HL-60 (cell line): ENCODE data around the gene NDUFB5.

ENCODE experiments used
- GABPA ChIP-seq: IDR thresholded peaks from 2 replicates; pipeline ENCODE4 v1.6.1; 2012; ENCODE audit warnings: low read depth
- TF ChIP-seq, protein P1 (sequence below): IDR thresholded peaks from 2 replicates; pipeline ENCODE4 v1.6.1; 2012; ENCODE audit warnings: low read depth; ENCODE audit not compliant: insufficient replicate concordance
- TF ChIP-seq, protein P2 (sequence below): IDR thresholded peaks from one replicate; pipeline ENCODE4 v1.5.1; 2011; ENCODE audit warnings: low read length, control low read depth, inconsistent platforms; ENCODE audit not compliant: insufficient read depth

DNA sequence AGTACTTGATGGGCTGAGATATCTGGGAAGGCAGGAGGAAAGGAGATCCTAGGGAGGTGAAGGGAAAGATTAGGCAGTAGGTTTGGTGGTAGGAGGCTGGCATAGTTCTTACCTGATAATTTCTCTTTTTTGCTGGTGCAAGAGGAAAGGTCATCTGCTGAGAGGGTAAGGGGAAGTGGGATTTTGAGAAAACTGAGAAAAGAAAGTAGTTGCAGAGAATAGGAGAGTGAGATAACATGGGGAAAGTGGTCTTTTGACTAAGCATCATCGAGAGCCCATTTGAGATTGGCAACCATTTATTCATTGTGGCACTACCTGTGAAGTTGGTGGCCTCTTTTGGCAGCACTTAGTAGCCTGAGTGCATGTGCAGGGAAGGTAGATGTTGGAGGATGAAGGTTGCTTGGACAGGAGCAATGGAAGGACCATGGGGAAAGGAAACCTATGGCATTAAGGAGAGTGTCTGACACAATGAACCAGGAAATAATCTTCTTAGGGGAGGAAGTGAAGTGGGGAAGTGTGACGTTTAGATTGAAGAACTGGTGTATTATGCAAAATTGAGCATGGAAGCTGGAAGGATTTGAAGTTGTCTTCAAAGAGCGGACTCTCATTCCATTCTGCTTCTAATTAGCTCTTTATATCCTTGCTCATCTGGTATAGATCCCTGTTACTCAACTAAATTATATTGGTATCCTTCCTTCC, 26.3 kb downstream of the NDUFB5 start:
- TF ChIP-seq, protein P1, sequence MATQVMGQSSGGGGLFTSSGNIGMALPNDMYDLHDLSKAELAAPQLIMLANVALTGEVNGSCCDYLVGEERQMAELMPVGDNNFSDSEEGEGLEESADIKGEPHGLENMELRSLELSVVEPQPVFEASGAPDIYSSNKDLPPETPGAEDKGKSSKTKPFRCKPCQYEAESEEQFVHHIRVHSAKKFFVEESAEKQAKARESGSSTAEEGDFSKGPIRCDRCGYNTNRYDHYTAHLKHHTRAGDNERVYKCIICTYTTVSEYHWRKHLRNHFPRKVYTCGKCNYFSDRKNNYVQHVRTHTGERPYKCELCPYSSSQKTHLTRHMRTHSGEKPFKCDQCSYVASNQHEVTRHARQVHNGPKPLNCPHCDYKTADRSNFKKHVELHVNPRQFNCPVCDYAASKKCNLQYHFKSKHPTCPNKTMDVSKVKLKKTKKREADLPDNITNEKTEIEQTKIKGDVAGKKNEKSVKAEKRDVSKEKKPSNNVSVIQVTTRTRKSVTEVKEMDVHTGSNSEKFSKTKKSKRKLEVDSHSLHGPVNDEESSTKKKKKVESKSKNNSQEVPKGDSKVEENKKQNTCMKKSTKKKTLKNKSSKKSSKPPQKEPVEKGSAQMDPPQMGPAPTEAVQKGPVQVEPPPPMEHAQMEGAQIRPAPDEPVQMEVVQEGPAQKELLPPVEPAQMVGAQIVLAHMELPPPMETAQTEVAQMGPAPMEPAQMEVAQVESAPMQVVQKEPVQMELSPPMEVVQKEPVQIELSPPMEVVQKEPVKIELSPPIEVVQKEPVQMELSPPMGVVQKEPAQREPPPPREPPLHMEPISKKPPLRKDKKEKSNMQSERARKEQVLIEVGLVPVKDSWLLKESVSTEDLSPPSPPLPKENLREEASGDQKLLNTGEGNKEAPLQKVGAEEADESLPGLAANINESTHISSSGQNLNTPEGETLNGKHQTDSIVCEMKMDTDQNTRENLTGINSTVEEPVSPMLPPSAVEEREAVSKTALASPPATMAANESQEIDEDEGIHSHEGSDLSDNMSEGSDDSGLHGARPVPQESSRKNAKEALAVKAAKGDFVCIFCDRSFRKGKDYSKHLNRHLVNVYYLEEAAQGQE = no peak
- TF ChIP-seq, protein P2, sequence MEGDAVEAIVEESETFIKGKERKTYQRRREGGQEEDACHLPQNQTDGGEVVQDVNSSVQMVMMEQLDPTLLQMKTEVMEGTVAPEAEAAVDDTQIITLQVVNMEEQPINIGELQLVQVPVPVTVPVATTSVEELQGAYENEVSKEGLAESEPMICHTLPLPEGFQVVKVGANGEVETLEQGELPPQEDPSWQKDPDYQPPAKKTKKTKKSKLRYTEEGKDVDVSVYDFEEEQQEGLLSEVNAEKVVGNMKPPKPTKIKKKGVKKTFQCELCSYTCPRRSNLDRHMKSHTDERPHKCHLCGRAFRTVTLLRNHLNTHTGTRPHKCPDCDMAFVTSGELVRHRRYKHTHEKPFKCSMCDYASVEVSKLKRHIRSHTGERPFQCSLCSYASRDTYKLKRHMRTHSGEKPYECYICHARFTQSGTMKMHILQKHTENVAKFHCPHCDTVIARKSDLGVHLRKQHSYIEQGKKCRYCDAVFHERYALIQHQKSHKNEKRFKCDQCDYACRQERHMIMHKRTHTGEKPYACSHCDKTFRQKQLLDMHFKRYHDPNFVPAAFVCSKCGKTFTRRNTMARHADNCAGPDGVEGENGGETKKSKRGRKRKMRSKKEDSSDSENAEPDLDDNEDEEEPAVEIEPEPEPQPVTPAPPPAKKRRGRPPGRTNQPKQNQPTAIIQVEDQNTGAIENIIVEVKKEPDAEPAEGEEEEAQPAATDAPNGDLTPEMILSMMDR = no peak
- no peak for TF ChIP-seq GABPA
